Common myeloid progenitor, CD34-positive (primary cell): ENCODE measurements around the gene FBXL14.
A peak's percentile ranks its signal among the peaks of the same experiment; 100 is the strongest.

Source experiments
- CTCF ChIA-PET: fragments of 350-600 bp; sonication (Branson Sonifier 250); formaldehyde crosslinking; loops from one replicate; lab custom pipeline; 2021; ENCODE audit warnings: antibody characterized with exemption; lab: Charles Lee
- POLR2A ChIA-PET: fragments of 350-600 bp; sonication (Branson Sonifier 250); formaldehyde crosslinking; loops from one replicate; lab custom pipeline; 2021; ENCODE audit warnings: antibody characterized with exemption; lab: Charles Lee
- DNase-seq, 3 donors: peaks; one replicate each; pipeline versions ENCODE4 v3.0.0 to v3.0.0-alpha.2; 2013
- H3K27ac ChIP-seq, 2 experiments: 1 replicate in 1 of 2; 2 replicates in 1 of 2; pipeline ENCODE4 v1.7.0; 2013; ENCODE audit warnings: inconsistent platforms in 2 of 2, low read length in 2 of 2, mild to moderate bottlenecking in 2 of 2, low read depth in 1 of 2, moderate library complexity in 1 of 2; ENCODE audit not compliant: severe bottlenecking in 2 of 2, insufficient read depth in 1 of 2, poor library complexity in 1 of 2
- H3K27me3 ChIP-seq, 5 experiments: replicated peaks in 2 of 5; 1 replicate in 3 of 5; 2 replicates in 2 of 5; pipeline versions ENCODE4 v1.6.1 to v1.7.0; 2013; ENCODE audit warnings: low read length in 4 of 5, mild to moderate bottlenecking in 2 of 5, moderate library complexity in 2 of 5, inconsistent platforms in 1 of 5; ENCODE audit not compliant: insufficient read depth in 5 of 5, control insufficient read depth in 4 of 5
- H3K36me3 ChIP-seq, 4 experiments: 1 replicate in 2 of 4; 2 replicates in 2 of 4; pipeline versions ENCODE4 v1.6.1 to v1.7.0; 2013; ENCODE audit warnings: low read length in 3 of 4, control low read depth in 1 of 4, mild to moderate bottlenecking in 1 of 4; ENCODE audit not compliant: control insufficient read depth in 4 of 4, insufficient read depth in 4 of 4
- H3K4me1 ChIP-seq, 4 experiments: 1 replicate in 3 of 4; 2 replicates in 1 of 4; pipeline versions ENCODE4 v1.6.1 to v1.7.1; 2013; ENCODE audit warnings: low read length in 3 of 4, mild to moderate bottlenecking in 3 of 4, control low read depth in 1 of 4, inconsistent platforms in 1 of 4, moderate library complexity in 1 of 4; ENCODE audit not compliant: control insufficient read depth in 4 of 4, insufficient read depth in 4 of 4; ENCODE audit errors: control extremely low read depth in 1 of 4
- H3K4me3 ChIP-seq, 7 experiments: 1 replicate in 4 of 7; 2 replicates in 3 of 7; pipeline versions ENCODE4 v1.5.1 to v1.7.0; 2013; ENCODE audit warnings: mild to moderate bottlenecking in 7 of 7, low read length in 6 of 7, moderate library complexity in 6 of 7, inconsistent platforms in 2 of 7, low read depth in 2 of 7, control low read depth in 1 of 7; ENCODE audit not compliant: insufficient read depth in 4 of 7, control insufficient read depth in 1 of 7; ENCODE audit errors: extremely low read depth in 1 of 7
- H3K9me3 ChIP-seq, 5 experiments: 1 replicate in 4 of 5; 2 replicates in 1 of 5; pipeline versions ENCODE4 v1.6.1 to v1.7.1; 2013; ENCODE audit warnings: low read length in 4 of 5, mild to moderate bottlenecking in 2 of 5, inconsistent platforms in 1 of 5, low read depth in 1 of 5, moderate library complexity in 1 of 5; ENCODE audit not compliant: control insufficient read depth in 4 of 5, insufficient read depth in 2 of 5; ENCODE audit errors: control extremely low read depth in 1 of 5
- WGBS: methylation state at CpG from one replicate; pipeline ENCODE4 v1.1.5; 2013; ENCODE audit not compliant: insufficient coverage; 5-methylcytosine and 5-hydroxymethylcytosine counted together

The FBXL14 gene

DNA sequence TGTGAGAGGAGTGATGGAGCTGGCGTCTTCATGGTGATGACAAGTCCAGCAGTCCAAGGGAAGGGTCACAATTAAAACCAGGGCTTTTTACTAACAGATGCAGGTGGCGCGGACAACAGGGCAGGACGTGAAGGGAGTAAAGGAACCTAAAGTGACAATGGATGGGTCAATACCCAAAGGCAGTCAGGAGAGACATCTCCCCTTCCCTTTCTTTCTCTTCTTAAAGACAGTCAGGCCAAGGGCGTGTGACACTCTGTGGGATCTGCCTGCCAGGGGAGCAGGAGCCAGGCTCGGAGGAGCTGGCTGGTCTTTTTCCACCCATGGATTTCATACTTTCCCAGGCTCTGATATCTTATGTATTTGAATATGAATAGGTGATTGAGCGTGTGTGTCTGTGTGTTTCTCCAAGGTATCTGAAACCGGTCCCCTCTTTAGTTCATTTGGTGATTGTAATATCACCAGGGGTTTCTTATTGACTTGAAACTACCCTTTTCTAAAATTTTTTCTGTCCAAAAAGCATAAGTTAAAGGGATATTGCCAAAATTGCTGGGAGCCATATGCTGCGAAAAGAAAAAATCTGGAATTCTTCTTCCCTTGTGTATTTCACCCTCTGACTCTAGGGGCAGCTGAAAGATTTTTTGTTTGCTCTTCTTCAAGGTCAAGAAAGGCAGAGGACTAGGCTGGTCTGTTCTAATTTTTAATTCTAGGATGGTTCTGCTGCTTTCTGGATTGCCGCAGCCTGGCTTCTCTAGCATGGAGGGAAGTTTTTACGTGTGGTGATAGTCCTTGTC lies 61.8 kb downstream of the FBXL14 start:
- H3K9me3 ChIP-seq, result no peaks in the 10 kb centered on the region
- DNase-seq, result no peak
- H3K27me3 ChIP-seq, result peaks cover 3 to 96% (median 35%) of the 10 kb centered on the region in 5 experiments
- H3K4me3 ChIP-seq, result peak overlapping the region in 1 of 7 experiments; percentile 71
- 75% methylated on average over 3 of the region's 11 CpGs for WGBS
- ChIA-PET CTCF (interaction anchor here (1.2 to 1.4 kb wide), 4 partner anchors 13 to 71 kb away, joined by 3 to 6 read pairs (median 4); no protein-coding TSS in a partner anchor), POLR2A (no interaction called here)
- no peak overlapping the region for H3K27ac ChIP-seq
- no peaks in the 10 kb centered on the region for H3K36me3 ChIP-seq
- H3K4me1 ChIP-seq, result peaks cover 4 to 40% (median 35%) of the 10 kb centered on the region in 4 experiments

- POLR2A ChIA-PET, result no interaction called here
- Histone ChIP-seq H3K9me3 (no peaks in the 10 kb centered on the region), H3K27me3 (peaks cover 3 to 95% (median 34%) of the 10 kb centered on the region in 5 experiments), H3K27ac (no peak overlapping the region), H3K4me1 (peaks cover 4 to 40% (median 35%) of the 10 kb centered on the region in 4 experiments), H3K36me3 (no peaks in the 10 kb centered on the region), H3K4me3 (peak overlapping the region in 3 of 7 experiments; percentile 38 to 62 (median 48))
- DNase-seq, result no peak
- CTCF ChIA-PET, result interaction anchor here (1.1 to 1.2 kb wide), 2 partner anchors 14 to 52 kb away, joined by 3 read pairs; no protein-coding TSS in a partner anchor
- 48% methylated on average over 21 of the region's 26 CpGs for WGBS
Observed at GRCh38 chr12:1531654-1532374, 62.6 kb downstream of the FBXL14 start.

DNA sequence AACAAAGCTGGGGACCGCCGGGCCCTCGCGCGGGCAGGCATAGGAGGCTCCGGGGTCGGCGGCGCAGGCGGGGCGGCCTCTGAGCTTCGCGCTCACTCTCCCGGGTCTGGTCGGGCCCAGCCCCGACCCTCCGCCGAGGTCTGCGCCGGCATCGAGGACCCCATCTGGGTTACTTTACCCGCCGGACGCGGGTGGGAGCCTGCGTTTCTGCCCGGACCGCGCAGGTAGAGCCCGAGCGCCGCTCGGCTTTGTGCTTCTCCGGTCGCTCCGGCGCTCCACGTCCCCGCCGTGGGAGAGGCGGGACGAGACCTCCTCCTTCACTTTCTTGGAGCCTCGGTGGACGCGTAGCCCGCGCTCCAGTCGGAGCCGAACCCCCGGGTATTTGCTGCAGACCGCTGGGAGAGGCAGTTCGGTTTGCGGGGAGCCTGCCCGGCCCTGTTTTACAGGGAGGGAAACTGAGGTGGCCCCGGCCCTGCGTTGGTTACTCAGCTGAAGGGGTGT lies 63.2 kb downstream of the FBXL14 start:
- no peak for DNase-seq
- Histone ChIP-seq H3K4me1 (peaks cover 4 to 40% (median 35%) of the 10 kb centered on the region in 4 experiments), H3K9me3 (no peaks in the 10 kb centered on the region), H3K4me3 (peak overlapping the region in 6 of 7 experiments; percentile 23 to 62 (median 40)), H3K36me3 (no peaks in the 10 kb centered on the region), H3K27ac (no peak overlapping the region), H3K27me3 (peaks cover 3 to 94% (median 34%) of the 10 kb centered on the region in 5 experiments)
- POLR2A ChIA-PET, result no interaction called here
- CTCF ChIA-PET, result interaction anchor here (1.1 to 1.2 kb wide), 2 partner anchors 14 to 52 kb away, joined by 3 read pairs; no protein-coding TSS in a partner anchor
- 1% methylated on average over 52 of the region's 56 CpGs for WGBS

GRCh38 chr12:1530592-1531152 lies 63.7 kb downstream of the FBXL14 start:
- Histone ChIP-seq H3K27ac (no peak overlapping the region), H3K4me1 (peaks cover 4 to 40% (median 35%) of the 10 kb centered on the region in 4 experiments), H3K9me3 (no peaks in the 10 kb centered on the region), H3K36me3 (no peaks in the 10 kb centered on the region), H3K27me3 (peaks cover 3 to 93% (median 37%) of the 10 kb centered on the region in 5 experiments), H3K4me3 (peak overlapping the region in 5 of 7 experiments; percentile 23 to 62 (median 48))
- CTCF ChIA-PET, result interaction anchor here (1.1 to 1.2 kb wide), 2 partner anchors 13 to 53 kb away, joined by 3 read pairs; no protein-coding TSS in a partner anchor
- WGBS, result under 1% methylated on average over 91 of the region's 99 CpGs
- POLR2A ChIA-PET, result no interaction called here
- no peak for DNase-seq

- POLR2A ChIA-PET, result no interaction called here
Observed at GRCh38 chr12:1529862-1530591, 64.4 kb downstream of the FBXL14 start.

DNA sequence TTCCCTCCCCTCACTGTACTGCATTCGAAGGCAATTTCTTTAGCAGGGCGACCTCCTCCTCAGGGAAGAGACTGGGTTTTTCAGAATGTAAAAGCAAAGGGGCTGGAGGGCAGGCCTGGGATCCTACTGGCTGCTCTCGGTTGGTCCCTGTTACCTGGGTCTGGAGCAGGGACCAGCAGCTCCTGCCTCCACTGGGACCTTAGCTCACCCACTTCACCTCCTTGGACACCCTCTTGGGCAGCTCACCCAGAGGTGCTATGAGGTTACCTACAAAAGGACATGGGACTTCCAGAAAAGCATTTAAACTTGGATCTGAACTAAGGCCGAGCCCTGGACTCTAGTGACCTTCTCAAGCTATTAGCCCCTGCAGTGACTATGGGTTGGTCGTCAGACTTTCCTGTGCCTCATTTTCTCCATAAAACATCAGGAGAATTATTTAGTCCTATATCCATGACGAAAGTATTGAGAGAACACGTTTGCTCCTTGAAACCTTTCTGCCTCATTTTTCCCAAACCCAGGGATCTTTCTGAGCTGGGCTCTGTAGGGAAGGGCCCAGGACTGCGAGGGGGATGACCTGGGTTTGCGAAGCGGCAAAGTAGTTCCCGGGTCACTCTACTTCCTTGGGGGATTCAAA lies 65.0 kb downstream of the FBXL14 start:
- Histone ChIP-seq H3K4me3 (peak overlapping the region in 3 of 7 experiments; percentile 23 to 54 (median 28)), H3K27me3 (peaks cover 6 to 93% (median 37%) of the 10 kb centered on the region in 5 experiments), H3K36me3 (no peaks in the 10 kb centered on the region), H3K9me3 (no peaks in the 10 kb centered on the region), H3K4me1 (peaks cover 4 to 33% (median 29%) of the 10 kb centered on the region in 4 experiments), H3K27ac (no peak overlapping the region)
- ChIA-PET POLR2A (no interaction called here), CTCF (no interaction called here)
- DNase-seq, result no peak
- 71% methylated on average over 10 of the region's 11 CpGs for WGBS

More at GRCh38 chr12:1529862-1530591, 64.4 kb downstream of the FBXL14 start:
- H3K4me1 ChIP-seq, result peaks cover 4 to 36% (median 35%) of the 10 kb centered on the region in 4 experiments
- peaks cover 4 to 93% (median 37%) of the 10 kb centered on the region in 5 experiments for H3K27me3 ChIP-seq
- H3K27ac ChIP-seq, result no peak overlapping the region
- H3K36me3 ChIP-seq, result no peaks in the 10 kb centered on the region
- CTCF ChIA-PET, result no interaction called here
- H3K9me3 ChIP-seq, result no peaks in the 10 kb centered on the region
- no peak for DNase-seq
- WGBS, result under 1% methylated on average over 79 of the region's 101 CpGs
- H3K4me3 ChIP-seq, result peak overlapping the region in 5 of 7 experiments; percentile 23 to 59 (median 44)
